Neural progenitor cell (in vitro differentiated cells): ENCODE data around the gene DLG2.

Experiments
- CTCF ChIP-seq: fragments of 200-600 bp; sonication (generic); IDR thresholded peaks from 2 replicates; pipeline ENCODE4 v1.5.1; 2017; ENCODE audit warnings: antibody characterized with exemption, mild to moderate bottlenecking
- EZH2 ChIP-seq: fragments of 200-600 bp; sonication (generic); IDR thresholded peaks from 2 replicates; pipeline ENCODE4 v1.6.1; 2017; ENCODE audit warnings: antibody characterized with exemption, mild to moderate bottlenecking, moderate library complexity
- EZH2phosphoT487 ChIP-seq: fragments of 200-600 bp; sonication (generic); IDR thresholded peaks from 2 replicates; pipeline ENCODE4 v1.6.1; 2017; ENCODE audit warnings: antibody characterized with exemption

GRCh38 chr11:83727251-83727650 is 1899.9 kb downstream of the DLG2 start:
- TF ChIP-seq EZH2 (no peak), CTCF (no peak), EZH2phosphoT487 (no peak)
